ENCODE measurements around the gene CABLES2. TPM values are rescaled to one million over a fixed set of nuclear protein-coding genes. Genes with fewer than 3 reads are reported as not detected.

The CABLES2 gene
- total RNA-seq, 1 experiment from 2014 or later, result 7.5 TPM

- no peak for TF ChIP-seq AR (CRISPR knock-in tag; IDR thresholded peaks at IDR 0.05)
- no peak for TF ChIP-seq GABPB1 (CRISPR knock-in tag; IDR thresholded peaks at IDR 0.05)
- no peak for TF ChIP-seq HMGA2 (CRISPR knock-in tag; IDR thresholded peaks at IDR 0.05)
- TF ChIP-seq ESRRA (CRISPR knock-in tag; IDR thresholded peaks at IDR 0.05; ENCODE audit: borderline replicate concordance), result no peak
- TF ChIP-seq NR3C1 (CRISPR knock-in tag; conservative IDR thresholded peaks at IDR 0.05; ENCODE audit: low read depth), result no peak
- no peak for TF ChIP-seq SMAD3 (CRISPR knock-in tag; IDR thresholded peaks at IDR 0.05; ENCODE audit: borderline replicate concordance)
- TF ChIP-seq USF2 (CRISPR knock-in tag; IDR thresholded peaks at IDR 0.05), result no peak
- no peak for TF ChIP-seq RELA (CRISPR knock-in tag; IDR thresholded peaks at IDR 0.05; ENCODE audit: borderline replicate concordance)
- no peak for TF ChIP-seq TEAD4 (CRISPR knock-in tag; IDR thresholded peaks at IDR 0.05)
- no peak for TF ChIP-seq IRF1 (CRISPR knock-in tag; IDR thresholded peaks at IDR 0.05)
- no peak for TF ChIP-seq MLX (CRISPR knock-in tag; IDR thresholded peaks at IDR 0.05)
- TF ChIP-seq ZNF423 (CRISPR knock-in tag; IDR thresholded peaks at IDR 0.05), result no peak
- TF ChIP-seq IRF2 (CRISPR knock-in tag; IDR thresholded peaks at IDR 0.05; ENCODE audit: borderline replicate concordance, low read depth), result no peak
- no peak for TF ChIP-seq NFE2L1 (CRISPR knock-in tag; IDR thresholded peaks at IDR 0.05)
These were observed 62.3 kb downstream of the CABLES2 start (continued) for GRCh38 chr20:62344782-62345181.

- no peak for DNase-seq (ENCODE audit: low spot score)
- H3K4me1 Mint-ChIP-seq, result no peaks in the 10 kb centered on the region
- no peak for ATAC-seq
- no peak overlapping the region for H3K27ac Mint-ChIP-seq
- no peaks in the 10 kb centered on the region for H3K27me3 Mint-ChIP-seq (ENCODE audit: low read depth)
- peaks cover 64% of the 10 kb centered on the region for H3K36me3 Mint-ChIP-seq
- ChIA-PET POLR2A (interaction anchor here (0.8 kb wide), 1 partner anchor 21 kb away, joined by 3 read pairs; no protein-coding TSS in a partner anchor), CTCF (interaction anchor here (0.9 to 1.4 kb wide), 2 partner anchors 24 to 25 kb away, joined by 5 to 8 read pairs; no protein-coding TSS in a partner anchor)
- H3K9me3 Mint-ChIP-seq, result peaks cover 5% of the 10 kb centered on the region
- H3K4me3 Mint-ChIP-seq, result no peak overlapping the region
- no peak for TF ChIP-seq HMGXB4 (CRISPR knock-in tag; IDR thresholded peaks at IDR 0.05)
- no peak for TF ChIP-seq JAZF1 (CRISPR knock-in tag; IDR thresholded peaks at IDR 0.05)
- TF ChIP-seq PREB (CRISPR knock-in tag; IDR thresholded peaks at IDR 0.05; ENCODE audit: borderline replicate concordance), result no peak
- no peak for TF ChIP-seq ZBTB43 (CRISPR knock-in tag; IDR thresholded peaks at IDR 0.05)
- no peak for TF ChIP-seq SOX15 (CRISPR knock-in tag; IDR thresholded peaks at IDR 0.05)
- TF ChIP-seq NFATC4 (CRISPR knock-in tag; IDR thresholded peaks at IDR 0.05), result no peak
- TF ChIP-seq FOXP4 (CRISPR knock-in tag; IDR thresholded peaks at IDR 0.05), result no peak
These were observed 63.0 kb downstream of the CABLES2 start for GRCh38 chr20:62344092-62344491.
